Measurements from ENCODE around the gene TBC1D14. TPM values are rescaled to one million over a fixed set of nuclear protein-coding genes. Genes with fewer than 3 reads are reported as not detected.

The TBC1D14 gene, protein sequence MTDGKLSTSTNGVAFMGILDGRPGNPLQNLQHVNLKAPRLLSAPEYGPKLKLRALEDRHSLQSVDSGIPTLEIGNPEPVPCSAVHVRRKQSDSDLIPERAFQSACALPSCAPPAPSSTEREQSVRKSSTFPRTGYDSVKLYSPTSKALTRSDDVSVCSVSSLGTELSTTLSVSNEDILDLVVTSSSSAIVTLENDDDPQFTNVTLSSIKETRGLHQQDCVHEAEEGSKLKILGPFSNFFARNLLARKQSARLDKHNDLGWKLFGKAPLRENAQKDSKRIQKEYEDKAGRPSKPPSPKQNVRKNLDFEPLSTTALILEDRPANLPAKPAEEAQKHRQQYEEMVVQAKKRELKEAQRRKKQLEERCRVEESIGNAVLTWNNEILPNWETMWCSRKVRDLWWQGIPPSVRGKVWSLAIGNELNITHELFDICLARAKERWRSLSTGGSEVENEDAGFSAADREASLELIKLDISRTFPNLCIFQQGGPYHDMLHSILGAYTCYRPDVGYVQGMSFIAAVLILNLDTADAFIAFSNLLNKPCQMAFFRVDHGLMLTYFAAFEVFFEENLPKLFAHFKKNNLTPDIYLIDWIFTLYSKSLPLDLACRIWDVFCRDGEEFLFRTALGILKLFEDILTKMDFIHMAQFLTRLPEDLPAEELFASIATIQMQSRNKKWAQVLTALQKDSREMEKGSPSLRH
- total RNA-seq (2014; rRNA removed; shearing (Covaris generic)) = 16.7 and 22.1 TPM in 2 replicates

DNA sequence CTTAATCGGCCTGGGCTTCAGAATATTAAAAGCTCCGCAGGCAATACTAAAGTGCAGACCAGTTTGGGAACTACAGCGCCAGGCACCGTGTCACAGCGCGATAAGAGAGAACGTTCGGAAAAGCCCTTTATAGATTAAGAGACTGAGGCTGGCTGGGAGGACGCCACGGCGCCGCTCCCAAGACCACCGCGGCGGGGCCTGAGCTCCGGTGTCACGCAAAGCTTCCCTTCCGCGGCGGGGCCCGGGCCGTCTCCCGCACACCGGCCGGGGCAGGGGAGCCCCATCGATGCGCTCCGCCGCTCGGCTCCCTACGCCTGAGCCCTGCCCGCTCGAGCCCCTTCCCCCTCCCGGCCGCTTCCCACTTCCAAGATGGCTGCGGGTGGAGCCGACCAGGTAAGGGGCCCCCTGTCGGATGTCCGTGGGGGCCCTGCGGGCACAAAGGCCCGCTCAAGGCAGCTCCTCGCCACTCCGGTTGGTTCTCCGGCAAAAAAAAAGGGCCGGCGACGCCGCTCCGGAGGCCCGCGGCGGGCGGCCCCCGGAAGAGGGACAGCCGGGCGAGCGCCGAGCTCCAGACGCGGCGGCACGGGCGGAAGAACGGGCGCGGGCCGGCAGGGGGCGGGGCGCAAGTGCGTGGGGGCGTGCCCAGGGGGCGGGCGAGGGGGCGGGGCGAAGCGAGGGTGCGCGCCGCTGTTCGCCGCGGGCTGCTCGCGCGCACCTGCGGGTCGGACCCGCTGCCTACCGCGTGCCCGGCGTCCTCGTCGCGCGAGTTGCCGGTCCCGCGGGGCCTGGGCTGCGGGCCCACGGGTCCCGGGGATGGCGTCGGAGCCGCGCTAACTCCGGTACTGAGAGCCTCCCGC lies at the start of gene TBC1D14:
TBC1D14 (plus strand) TSS at position 714 of the 857 bp plus-strand sequence. CDS start 13,564 bp downstream, outside the sequence.
- Histone ChIP-seq H3K4me3 (peak within 1 kb of the TSS; percentile 89), H3K4me1 (replicated peaks) (peaks cover 4% of the 10 kb centered on the region; the same call in 1 of the 2 replicates), H3K9me3 (replicated peaks) (no peaks in the 10 kb centered on the region), H3K27me3 (replicated peaks) (no peaks in the 10 kb centered on the region), H3K27ac (peak within 1 kb of the TSS; percentile 97), H3K36me3 (no peaks in the 10 kb centered on the region)
- DNase-seq (ENCODE audit: low read depth in 1 of 2, low spot score in 2 of 2) = peak; percentile 75 to 91

DNA sequence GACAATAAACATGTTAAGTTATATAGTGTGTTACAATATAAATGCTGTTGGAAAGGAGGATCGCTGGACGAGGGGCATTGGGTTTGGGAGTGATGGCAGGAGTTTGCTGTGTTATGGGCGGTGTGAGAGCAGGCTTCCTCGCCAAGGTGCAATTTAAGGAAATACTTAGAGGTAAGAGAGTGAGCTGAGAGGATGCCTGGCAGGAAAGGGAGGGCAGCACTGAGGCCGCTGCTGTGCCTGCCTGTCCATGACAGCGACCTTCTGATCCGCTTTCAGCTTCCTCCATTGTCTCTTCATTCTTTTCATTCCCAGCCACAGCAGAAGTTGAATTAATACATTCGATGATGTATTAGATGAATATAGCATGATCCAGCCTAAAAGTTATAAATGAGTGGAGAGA lies 41.2 kb upstream of the TBC1D14 start:
- Histone ChIP-seq H3K27me3 (replicated peaks) (no peaks in the 10 kb centered on the region), H3K4me1 (replicated peaks) (no peaks in the 10 kb centered on the region), H3K4me3 (no peak overlapping the region), H3K27ac (no peak overlapping the region), H3K36me3 (peaks cover 37% of the 10 kb centered on the region), H3K9me3 (replicated peaks) (no peaks in the 10 kb centered on the region)
- no peak for DNase-seq (ENCODE audit: low read depth in 1 of 2, low spot score in 2 of 2)

DNA sequence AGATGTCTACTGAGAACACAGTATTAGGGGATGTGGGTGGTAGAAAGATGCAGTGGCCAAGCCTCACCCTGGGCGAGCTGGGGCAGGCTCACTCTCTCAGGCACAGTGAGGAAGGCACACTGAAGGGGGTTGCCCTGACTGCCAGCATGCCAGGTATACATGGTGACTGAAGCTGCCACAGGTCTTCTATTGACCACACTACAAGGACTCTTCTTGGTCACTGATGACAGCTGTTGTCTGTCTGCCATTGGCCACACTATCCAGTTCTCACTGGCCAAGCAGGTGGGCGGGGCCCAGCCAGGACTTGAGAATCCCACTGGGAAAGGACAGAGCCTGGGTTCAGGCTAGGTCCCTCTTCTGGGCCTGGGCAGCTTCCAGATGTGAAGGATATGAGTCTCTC lies 39.7 kb upstream of the TBC1D14 start:
- Histone ChIP-seq H3K27ac (no peak overlapping the region), H3K36me3 (peaks cover 46% of the 10 kb centered on the region), H3K27me3 (replicated peaks) (no peaks in the 10 kb centered on the region), H3K4me1 (replicated peaks) (no peaks in the 10 kb centered on the region), H3K4me3 (no peak overlapping the region), H3K9me3 (replicated peaks) (no peaks in the 10 kb centered on the region)
- DNase-seq (ENCODE audit: low read depth in 1 of 2, low spot score in 2 of 2) = no peak

DNA sequence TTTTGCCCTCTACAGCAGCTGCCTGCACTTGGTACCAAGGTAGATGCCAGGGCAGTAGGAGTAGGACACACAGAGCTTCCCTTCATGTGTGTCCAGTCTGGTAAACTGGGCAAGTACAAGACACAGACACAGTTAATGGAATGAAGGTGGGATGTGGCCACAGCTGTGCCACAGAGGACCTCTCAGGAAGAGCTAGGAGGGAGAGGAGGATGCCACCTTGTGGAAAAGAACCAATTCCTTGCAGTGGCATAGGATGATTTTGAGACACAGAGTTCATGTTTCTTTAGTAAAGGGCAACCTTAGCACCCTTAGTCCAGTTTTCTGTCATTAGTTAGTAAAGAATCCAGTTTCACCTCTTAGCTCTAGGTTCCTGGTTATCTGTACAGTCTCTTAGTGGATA lies 36.3 kb upstream of the TBC1D14 start:
- H3K27me3 ChIP-seq (replicated peaks) = no peaks in the 10 kb centered on the region
- no peaks in the 10 kb centered on the region for H3K9me3 ChIP-seq (replicated peaks)
- H3K4me1 ChIP-seq (replicated peaks) = no peaks in the 10 kb centered on the region
- DNase-seq (ENCODE audit: low read depth in 1 of 2, low spot score in 2 of 2) = no peak
- H3K4me3 ChIP-seq = no peak overlapping the region
- H3K27ac ChIP-seq = no peak overlapping the region
- peaks cover 42% of the 10 kb centered on the region for H3K36me3 ChIP-seq

DNA sequence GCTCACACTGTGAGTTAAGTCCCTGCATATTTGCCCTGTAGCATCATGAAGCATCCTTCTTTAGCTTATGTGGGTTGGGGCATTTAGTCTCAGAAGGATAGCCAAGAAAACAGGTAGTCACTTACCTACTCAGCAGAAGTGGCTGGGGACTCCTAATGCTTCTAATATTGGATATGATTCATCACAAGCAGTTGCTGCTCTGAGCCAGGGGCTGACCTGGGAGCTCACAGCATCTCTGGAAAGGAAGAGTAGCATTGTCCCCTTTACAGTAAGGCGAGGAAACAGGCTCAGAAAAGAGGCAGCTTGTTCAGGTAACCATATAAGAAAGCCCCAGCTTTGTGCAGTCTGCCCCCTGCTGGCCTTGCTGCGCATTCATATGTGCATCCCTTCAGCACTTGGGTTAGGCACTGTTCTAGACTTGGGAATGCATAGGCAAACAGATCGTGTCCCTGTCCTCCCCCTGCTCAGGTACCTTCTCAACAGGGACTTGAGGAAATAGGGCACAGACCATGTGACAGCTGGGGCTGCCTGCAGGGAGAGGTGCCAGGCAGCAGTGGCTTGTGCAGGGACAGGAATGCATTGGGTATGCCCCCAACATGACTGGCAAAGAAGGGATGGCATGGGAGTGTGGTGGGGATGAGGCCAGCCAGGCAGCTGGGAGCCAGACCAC lies 35.7 kb upstream of the TBC1D14 start:
- H3K36me3 ChIP-seq = peaks cover 47% of the 10 kb centered on the region
- no peaks in the 10 kb centered on the region for H3K4me1 ChIP-seq (replicated peaks)
- H3K9me3 ChIP-seq (replicated peaks) = no peaks in the 10 kb centered on the region
- H3K4me3 ChIP-seq = no peak overlapping the region
- H3K27me3 ChIP-seq (replicated peaks) = no peaks in the 10 kb centered on the region
- H3K27ac ChIP-seq = no peak overlapping the region
- peak; percentile 12 to 57 for DNase-seq (ENCODE audit: low read depth in 1 of 2, low spot score in 2 of 2)

DNA sequence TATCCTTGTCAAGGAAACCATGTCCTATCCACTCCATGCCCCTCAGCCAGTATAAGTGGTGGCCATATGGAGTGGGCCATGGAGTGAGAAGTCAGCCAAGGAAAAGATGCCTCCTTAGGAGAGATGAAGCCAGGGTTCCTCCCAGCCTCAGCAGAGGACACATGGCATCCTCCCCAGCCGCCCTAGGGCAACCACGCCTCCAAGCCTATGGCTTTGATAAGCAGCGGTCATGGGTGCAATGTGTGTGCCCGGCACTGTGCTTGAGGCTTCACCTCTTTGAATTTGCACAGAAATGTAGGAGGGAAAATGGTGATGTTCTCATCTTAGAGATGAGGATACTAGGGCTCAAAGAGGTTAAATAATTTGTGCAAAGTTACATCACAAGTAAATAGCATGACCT lies 34.6 kb upstream of the TBC1D14 start:
- Histone ChIP-seq H3K27ac (no peak overlapping the region), H3K9me3 (replicated peaks) (no peaks in the 10 kb centered on the region), H3K36me3 (peaks cover 52% of the 10 kb centered on the region)

DNA sequence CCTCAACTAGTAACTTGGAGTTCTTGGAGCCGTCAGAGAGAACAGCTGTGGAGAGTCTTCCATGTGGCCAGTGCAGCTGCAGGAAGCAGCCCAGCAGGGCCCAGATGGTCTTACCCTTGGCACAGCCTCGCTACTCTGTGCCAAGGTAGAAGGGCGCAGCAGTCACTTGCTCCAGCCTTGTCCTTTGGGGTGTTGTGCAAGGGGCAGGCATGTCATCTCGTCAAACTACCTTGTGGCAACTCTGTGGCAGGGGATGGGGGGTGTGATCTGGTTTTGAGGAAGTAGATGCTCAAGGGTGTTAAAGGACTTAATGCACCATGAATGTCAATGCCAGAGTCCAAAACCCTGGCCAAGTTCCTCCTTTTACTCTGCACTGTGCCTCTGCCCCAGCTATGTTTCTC lies 34.2 kb upstream of the TBC1D14 start:
- H3K27me3 ChIP-seq (replicated peaks) = no peaks in the 10 kb centered on the region
- no peak for DNase-seq (ENCODE audit: low read depth in 1 of 2, low spot score in 2 of 2)
- no peak overlapping the region for H3K4me3 ChIP-seq
- no peaks in the 10 kb centered on the region for H3K4me1 ChIP-seq (replicated peaks)
- H3K36me3 ChIP-seq = peaks cover 52% of the 10 kb centered on the region
- no peak overlapping the region for H3K27ac ChIP-seq
- no peaks in the 10 kb centered on the region for H3K9me3 ChIP-seq (replicated peaks)

More for the DNA sequence above, 34.6 kb upstream of the TBC1D14 start:
- Histone ChIP-seq H3K4me1 (replicated peaks) (no peaks in the 10 kb centered on the region), H3K27me3 (replicated peaks) (no peaks in the 10 kb centered on the region), H3K4me3 (no peak overlapping the region)
- DNase-seq (ENCODE audit: low read depth in 1 of 2, low spot score in 2 of 2) = no peak

DNA sequence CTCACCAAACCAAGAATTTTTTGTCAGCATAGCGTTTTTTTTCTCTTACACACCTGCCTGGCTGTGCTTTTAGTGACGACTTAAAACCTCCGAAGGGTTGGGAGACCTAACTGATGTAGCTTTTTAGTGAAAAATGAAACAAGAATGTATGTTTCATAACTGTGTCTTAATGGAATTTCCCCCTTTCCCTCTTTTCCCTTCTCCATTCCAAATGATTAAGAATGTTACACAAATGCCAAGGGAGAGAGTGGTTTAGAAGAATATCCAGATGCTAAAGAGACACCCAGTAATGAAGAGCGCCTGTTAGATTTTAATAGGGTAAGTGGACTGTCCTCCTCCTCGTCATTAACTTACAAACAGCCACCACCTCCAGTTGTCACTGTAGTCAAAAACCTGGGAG lies 33.2 kb upstream of the TBC1D14 start:
- no peaks in the 10 kb centered on the region for H3K9me3 ChIP-seq (replicated peaks)
- DNase-seq (ENCODE audit: low read depth in 1 of 2, low spot score in 2 of 2) = no peak
- no peak overlapping the region for H3K27ac ChIP-seq
- no peak overlapping the region for H3K4me3 ChIP-seq
- H3K27me3 ChIP-seq (replicated peaks) = no peaks in the 10 kb centered on the region
- H3K36me3 ChIP-seq = peaks cover 51% of the 10 kb centered on the region
- no peaks in the 10 kb centered on the region for H3K4me1 ChIP-seq (replicated peaks)

DNA sequence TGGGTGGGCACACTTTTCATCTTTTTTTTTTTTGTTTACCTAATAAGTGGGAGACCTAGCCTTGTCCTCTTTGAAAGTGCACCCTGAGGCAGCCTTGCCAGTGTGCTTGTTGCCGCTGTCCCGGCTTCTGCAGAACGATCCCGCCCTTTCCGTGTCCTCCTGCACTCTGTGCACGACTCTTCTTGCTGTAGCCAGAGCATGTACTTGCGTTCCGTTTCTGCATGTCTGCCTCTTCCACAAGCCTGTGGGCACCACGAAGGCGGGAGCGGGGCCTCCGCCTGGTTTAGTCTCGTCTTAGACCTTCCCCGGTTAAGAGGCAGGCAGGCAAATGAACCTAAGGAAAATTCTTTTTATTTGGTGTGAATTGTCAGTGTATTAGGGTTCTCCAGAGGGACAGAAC lies 32.6 kb upstream of the TBC1D14 start:
- no peak overlapping the region for H3K27ac ChIP-seq
- H3K9me3 ChIP-seq (replicated peaks) = no peaks in the 10 kb centered on the region
- H3K27me3 ChIP-seq (replicated peaks) = no peaks in the 10 kb centered on the region
- H3K36me3 ChIP-seq = peaks cover 45% of the 10 kb centered on the region
- no peak overlapping the region for H3K4me3 ChIP-seq
- no peaks in the 10 kb centered on the region for H3K4me1 ChIP-seq (replicated peaks)
- DNase-seq (ENCODE audit: low read depth in 1 of 2, low spot score in 2 of 2) = no peak

DNA sequence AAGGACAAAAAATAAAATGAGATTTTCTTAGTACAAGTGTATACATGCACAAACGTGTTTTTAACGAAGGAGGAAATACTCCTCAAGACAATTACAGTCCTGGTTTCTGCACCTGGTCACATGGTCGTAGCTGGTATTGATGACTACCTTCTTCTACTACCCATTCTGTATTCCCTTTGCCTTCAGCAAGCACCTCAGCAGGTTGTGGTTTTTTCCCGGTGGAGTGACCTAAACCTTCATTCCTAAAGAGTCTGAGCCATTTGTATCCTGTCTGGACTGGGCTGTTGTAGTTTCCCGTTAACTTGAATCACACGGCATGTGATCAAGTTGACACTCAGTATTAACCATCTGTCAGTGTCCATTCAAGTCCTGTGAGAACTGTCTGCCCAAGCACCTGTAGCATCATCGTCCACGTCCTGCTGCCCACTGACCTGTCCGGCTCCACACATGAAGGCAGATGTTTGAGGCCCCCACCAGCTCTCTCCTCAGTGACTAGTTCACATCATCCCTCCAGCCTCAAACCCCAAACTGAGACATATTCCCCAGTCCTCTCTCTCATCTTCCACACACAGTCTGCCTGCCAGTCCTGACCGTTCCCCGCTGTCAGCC lies 31.1 kb upstream of the TBC1D14 start:
- no peaks in the 10 kb centered on the region for H3K27me3 ChIP-seq (replicated peaks)
- no peak overlapping the region for H3K27ac ChIP-seq
- no peak for DNase-seq (ENCODE audit: low read depth in 1 of 2, low spot score in 2 of 2)
- no peaks in the 10 kb centered on the region for H3K4me1 ChIP-seq (replicated peaks)
- no peaks in the 10 kb centered on the region for H3K9me3 ChIP-seq (replicated peaks)
- peaks cover 34% of the 10 kb centered on the region for H3K36me3 ChIP-seq
- no peak overlapping the region for H3K4me3 ChIP-seq

DNA sequence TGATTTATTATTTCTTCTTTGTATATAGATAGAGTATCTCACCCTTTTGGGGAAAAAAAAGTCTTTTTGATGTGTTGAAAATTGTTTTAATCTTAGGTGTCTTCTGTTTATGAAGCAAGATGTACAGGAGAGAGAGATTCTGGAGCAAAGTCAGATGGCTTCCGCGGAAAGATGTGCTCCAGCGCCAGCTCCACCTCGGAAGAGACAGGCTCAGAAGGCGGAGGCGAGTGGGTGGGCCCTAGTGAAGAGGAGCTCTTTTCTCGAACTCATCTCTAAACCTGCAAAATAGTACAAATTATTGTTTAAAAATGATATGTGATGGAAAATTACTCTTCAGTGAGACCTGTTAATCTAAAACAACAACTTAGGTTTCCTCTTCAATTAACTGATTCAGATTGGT lies 28.9 kb upstream of the TBC1D14 start:
- no peaks in the 10 kb centered on the region for H3K27me3 ChIP-seq (replicated peaks)
- no peaks in the 10 kb centered on the region for H3K9me3 ChIP-seq (replicated peaks)
- H3K27ac ChIP-seq = no peak overlapping the region
- DNase-seq (ENCODE audit: low read depth in 1 of 2, low spot score in 2 of 2) = no peak
- H3K36me3 ChIP-seq = peaks cover 17% of the 10 kb centered on the region
- H3K4me1 ChIP-seq (replicated peaks) = no peaks in the 10 kb centered on the region
- H3K4me3 ChIP-seq = no peak overlapping the region

DNA sequence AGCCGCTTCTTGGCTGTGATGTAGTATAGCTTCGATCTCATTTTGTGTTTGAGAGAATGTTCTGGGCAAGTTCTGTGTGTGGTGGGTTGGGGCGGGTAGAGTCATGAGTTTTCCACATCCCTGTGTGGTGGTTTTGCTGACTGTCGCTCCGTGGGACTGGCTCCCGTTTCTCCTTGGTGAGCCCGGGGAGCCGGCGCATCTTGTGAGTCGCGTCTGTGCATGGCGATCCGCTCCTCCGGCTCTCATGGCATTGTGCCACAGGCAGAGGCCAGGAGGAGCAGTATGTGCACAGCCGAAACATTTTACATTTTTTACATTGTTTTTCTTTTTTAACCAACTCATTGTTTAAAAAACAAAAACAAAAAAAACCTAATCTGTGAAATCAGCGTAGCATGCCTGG lies 27.7 kb upstream of the TBC1D14 start:
- peaks cover 15% of the 10 kb centered on the region for H3K36me3 ChIP-seq
- no peak for DNase-seq (ENCODE audit: low read depth in 1 of 2, low spot score in 2 of 2)
- peaks cover 6% of the 10 kb centered on the region for H3K4me1 ChIP-seq (replicated peaks)
- no peak overlapping the region for H3K27ac ChIP-seq
- H3K4me3 ChIP-seq = no peak overlapping the region
- H3K9me3 ChIP-seq (replicated peaks) = no peaks in the 10 kb centered on the region
- no peaks in the 10 kb centered on the region for H3K27me3 ChIP-seq (replicated peaks)

DNA sequence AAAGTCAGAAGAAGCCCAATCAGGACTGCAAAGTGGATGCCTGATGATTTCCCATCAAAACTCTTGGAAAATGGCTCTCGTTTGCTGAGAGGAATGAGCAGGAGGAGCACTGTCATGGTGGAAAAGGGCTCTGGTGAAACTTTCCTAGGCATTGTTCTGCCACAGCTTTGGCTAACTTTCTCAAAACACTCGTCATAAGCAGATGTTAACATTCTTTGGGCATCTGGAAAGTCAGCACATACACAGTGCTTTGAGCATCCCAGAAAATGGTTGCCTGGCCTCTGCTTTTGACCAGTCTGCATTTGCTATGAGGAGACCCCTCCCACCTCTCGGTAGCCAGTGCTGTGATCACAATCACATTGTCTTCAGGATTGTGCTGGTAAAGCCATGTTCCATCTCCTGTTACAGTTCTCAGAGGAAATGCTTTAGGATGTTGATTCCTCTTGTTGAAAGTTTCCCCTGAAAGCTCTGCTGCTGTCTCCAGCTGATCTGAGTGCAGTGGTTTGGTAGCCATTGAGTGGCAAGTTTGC lies 25.2 kb upstream of the TBC1D14 start:
- Histone ChIP-seq H3K27ac (no peak overlapping the region), H3K4me1 (replicated peaks) (peaks cover 6% of the 10 kb centered on the region), H3K4me3 (no peak overlapping the region), H3K27me3 (replicated peaks) (no peaks in the 10 kb centered on the region), H3K36me3 (peaks cover under 1% of the 10 kb centered on the region), H3K9me3 (replicated peaks) (no peaks in the 10 kb centered on the region)
- DNase-seq (ENCODE audit: low read depth in 1 of 2, low spot score in 2 of 2) = no peak
